GM21526 (cell line): Measurements from ENCODE around the gene CLEC11A.

Experiments used
- ATAC-seq: cut with Tn5 transposase; IDR thresholded peaks from one replicate; pipeline ENCODE4 v1.9.1; 2021; ENCODE audit warnings: moderate library complexity; ENCODE audit not compliant: unreplicated experiment, low FRiP score

The CLEC11A gene, protein sequence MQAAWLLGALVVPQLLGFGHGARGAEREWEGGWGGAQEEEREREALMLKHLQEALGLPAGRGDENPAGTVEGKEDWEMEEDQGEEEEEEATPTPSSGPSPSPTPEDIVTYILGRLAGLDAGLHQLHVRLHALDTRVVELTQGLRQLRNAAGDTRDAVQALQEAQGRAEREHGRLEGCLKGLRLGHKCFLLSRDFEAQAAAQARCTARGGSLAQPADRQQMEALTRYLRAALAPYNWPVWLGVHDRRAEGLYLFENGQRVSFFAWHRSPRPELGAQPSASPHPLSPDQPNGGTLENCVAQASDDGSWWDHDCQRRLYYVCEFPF

DNA sequence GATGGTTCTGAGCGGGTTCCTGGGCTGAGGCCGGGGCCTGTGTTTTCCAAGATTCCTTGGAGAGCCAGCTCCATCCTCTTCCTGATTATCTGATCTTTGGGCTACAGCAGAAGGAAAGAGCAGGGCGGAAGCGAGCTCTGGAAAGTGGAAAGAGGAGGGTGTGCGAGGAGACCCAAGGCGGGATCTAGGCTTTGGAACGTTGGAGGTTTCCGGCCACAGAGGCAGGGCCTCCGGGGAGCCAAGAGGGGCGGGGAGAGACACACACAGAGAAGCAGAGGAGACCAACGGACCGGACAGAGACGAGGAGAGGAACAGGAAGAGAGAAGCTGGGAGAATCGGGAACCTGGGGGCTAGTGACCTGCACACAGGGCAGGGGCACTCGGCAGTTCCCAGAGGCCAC, at the start of gene CLEC11A:
TSS of gene CLEC11A (plus strand) at position 296 of the 400 bp plus-strand sequence. CDS start 162 bp downstream, outside the sequence.
- no peak for ATAC-seq

DNA sequence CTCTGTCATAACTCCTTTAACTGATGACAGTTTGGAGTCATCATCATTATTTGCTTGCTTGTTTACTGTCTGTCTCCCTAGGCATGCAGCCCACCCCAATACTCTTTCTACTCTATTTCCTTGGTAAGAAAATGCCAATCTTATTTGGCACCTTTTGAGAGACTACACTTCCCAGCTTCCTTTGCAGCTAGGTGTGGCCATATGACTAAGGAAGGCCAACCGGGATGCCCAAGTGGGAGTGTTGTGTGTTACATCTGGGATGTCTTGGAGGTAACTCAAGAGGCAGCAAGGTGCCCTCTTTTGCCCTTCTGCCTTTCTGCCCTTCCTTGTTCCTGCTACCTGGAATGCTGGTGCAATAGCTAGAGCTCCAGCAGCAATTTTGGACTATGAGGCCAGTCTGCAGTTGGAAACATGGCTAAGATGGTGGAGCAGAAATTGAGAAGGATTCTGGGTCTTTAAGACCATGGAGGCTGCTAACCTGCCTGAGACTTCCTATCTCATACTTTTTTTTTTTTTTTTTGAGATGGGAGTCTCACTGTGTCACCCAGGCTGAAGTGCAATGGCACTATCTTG, 46.5 kb upstream of the CLEC11A start:
- ATAC-seq, result no peak

DNA sequence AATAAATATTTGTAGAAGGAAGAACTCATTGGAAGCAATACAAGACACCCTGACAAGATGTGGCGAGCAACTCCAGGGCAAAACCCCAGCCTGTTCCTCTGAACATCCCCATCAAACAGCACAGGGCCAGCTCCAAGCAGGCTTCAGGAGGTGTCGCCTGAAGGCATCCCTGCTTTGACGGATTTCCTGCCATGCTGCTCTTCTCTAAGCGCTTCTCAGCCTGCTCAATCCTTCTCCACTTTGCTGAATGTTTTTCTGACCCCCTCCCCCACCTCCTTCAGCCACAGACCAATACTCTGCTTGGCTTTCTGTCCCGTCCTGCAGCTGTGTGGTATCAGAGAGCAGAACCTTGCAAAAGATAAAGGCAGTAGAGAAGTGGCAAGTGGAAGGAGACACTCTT, 45.5 kb upstream of the CLEC11A start:
- ATAC-seq, result no peak

DNA sequence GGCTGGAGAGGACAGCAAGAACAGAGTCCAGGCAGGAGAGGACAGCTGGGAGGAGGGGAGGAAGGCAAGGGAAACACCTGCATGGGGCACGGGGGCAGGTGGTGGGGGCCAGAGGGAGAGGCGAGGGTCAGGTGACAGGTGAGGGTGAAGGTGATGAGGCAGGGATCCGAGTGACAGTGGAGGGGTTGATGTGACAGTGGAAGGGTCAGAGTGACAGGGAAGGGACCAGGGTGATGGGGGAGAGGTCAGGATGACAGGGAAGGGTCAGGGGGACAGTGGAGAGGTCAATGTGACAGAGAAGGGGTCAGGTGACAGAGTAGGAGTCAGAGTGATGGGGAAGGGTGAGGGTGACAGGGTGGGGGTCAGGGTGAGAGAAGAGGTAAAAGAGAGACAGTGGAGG, 44.8 kb upstream of the CLEC11A start:
- no peak for ATAC-seq

DNA sequence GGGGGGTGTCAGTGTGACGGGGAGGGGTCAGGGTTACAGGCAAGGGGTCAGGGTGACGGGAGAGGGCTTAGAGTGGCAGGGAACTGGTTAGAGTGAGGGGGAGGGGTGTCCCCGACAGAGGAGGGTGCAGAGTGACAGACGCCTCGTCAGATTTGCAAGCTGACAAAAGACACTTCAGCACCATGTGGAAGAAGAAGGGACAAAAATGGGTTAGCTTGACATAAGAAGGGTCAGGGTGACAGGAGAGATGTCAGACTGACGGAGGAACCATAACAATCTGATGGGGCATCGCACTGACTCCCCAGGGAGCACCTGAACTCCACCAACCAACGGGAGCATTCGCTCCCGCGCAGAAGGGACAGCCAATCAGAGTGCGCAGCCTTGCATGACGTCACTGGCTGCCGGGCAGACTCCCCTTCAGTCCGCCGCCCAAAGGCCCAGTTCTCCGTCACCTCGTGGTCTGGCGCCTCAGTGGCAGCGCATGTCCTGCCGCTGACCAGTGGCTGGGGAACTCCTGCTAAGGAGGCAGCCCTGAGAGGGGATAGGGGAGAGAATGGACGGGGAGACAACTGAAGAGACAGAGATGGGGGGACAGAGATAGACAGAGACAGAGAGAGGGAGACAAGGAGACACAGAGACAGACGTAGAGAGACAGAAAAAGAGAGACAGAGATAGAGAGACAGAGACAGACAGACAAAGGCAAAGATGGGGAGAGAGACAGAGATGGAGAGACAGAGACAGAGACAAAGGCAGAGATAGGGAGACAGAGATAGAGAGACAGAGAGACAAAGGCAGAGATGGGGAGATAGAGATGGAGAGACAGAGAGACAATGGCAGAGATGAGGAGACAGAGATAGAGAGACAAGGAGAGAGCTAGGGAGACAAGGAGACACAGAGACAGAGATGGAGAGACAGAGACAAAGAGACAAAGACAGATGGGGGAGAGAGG, 43.7 kb upstream of the CLEC11A start:
- no peak for ATAC-seq

DNA sequence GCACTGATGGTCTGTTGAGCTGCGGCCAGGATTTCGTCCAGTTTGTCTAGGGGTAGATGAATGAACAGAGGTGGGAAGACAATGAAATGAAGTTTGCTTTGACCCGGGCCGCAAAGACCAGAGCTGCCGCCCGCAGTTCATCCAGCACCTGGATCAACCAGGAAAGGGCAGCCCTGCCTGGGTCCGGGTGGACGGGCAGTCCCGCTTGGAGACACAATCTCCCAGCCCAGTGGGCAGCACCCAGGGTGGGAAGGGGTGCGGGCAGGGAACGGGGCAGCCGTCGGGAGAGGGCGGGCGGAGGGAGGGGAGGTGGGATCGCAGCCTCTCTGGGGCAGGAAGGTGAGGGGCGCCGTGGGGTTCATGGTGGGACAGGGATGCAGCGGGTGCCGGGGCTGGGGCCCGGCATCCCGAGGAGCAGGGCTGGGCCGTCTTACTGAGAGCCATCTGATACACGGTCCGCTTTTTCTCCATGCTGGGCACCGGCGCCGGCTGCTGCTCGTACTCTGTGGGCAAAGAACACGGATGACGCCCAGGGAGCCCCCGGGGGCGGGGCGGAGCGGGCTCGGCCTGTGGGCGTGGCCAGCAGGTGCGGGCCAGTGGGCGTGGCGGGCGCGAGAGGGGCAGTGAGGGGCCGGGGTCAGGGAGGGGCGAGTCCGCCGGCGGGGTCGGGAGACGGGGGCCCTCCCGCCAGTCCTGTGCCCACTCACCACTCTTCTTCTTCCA, 36.7 kb upstream of the CLEC11A start:
- no peak for ATAC-seq

DNA sequence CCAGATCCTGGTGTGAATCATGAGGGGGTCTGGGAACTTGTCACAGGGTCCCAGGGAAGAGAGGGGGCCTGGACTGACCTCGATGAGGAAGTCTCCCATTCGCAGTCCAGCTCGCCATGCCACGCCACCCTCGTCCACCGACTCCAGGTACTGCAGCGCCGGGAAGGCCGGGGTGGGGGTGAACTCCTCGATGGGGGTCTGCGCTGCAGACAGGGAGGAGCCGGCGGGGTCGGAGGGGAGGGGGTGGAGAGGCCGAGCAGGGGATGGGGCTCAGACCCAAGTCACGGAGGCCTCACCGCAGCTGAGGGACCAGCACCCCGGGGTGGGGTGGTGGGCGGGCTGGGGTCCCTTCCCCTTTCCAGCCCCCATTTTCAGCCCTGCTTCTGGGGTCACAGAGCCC, 34.4 kb upstream of the CLEC11A start:
- ATAC-seq, result no peak

DNA sequence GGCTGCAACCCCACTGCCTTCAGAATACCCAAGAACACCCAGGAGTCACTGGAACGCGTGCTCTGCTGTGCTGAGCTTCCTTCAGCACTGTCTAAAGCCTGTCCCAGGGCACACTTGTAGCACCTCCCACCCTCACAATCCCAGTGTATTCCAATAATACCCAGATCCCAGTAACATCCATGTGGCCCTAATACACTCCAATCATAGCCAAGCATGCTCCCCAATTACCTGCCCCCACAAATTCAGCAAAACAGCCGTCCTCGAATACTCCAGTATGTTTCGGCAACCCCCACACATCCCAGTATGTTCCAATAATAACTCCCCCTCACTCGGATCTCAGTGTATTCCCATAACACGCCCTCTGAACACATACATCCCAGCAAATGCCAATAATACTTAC, 32.7 kb upstream of the CLEC11A start:
- no peak for ATAC-seq

DNA sequence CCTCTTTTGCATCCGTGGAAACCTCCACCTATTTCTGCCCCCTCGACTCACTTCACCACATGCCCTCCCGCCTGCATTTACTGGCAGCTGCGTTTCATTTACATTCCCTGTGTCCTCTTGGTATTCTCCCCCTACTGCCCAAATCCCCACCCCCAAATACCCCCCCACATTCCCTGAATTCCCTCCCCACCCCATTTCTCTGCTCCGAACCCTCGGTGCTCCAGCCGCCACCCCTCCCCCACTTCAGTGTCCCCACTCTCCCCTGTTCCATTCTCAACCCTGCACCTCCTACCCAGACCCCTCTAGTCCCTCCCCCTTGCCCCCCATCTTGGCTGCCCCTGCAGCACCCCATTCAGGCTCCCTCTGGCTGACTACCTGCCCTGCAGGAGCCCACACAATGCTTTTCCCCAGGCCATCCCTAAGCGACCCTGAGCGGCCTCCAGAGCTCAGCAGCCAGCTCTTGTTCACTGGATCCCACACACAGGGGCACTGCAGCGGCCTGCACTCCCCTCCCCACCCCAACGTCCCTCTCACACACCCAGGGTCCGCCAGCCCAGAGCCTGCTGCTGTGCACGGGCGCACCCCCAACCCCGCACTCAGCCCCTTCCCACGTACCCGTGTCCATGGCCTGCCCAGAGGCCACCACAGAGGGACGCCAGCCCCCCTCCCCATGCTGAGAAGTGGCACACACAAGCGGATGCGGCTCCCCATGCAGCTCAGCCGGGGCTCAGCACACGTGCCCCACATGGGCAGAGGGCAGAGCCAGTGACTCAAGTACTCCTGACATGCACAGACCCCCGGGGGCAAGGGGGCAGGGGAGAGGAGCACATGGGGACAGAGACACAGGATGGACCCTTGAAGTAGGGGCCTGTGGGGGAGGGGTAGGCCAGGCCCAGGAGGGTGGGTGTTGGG, 29.8 kb upstream of the CLEC11A start:
- ATAC-seq, result no peak

DNA sequence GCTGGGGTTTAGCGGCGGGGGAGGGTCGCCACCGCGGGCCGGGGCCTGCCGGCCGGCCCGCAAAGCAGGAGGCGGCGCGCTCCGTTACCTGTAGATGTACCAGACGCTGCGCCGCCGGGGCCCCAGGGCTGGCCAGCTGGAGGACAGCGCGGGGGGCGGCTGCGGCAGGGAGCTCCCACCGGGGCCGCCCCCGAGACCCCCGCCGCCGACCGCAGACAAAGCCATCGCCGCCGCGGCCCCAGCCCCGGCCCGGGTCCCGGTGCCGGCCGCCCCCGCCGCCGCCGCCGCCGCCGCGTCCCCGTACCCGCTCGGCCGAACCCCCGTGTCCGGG, 28.4 kb upstream of the CLEC11A start:
- ATAC-seq, result no peak

DNA sequence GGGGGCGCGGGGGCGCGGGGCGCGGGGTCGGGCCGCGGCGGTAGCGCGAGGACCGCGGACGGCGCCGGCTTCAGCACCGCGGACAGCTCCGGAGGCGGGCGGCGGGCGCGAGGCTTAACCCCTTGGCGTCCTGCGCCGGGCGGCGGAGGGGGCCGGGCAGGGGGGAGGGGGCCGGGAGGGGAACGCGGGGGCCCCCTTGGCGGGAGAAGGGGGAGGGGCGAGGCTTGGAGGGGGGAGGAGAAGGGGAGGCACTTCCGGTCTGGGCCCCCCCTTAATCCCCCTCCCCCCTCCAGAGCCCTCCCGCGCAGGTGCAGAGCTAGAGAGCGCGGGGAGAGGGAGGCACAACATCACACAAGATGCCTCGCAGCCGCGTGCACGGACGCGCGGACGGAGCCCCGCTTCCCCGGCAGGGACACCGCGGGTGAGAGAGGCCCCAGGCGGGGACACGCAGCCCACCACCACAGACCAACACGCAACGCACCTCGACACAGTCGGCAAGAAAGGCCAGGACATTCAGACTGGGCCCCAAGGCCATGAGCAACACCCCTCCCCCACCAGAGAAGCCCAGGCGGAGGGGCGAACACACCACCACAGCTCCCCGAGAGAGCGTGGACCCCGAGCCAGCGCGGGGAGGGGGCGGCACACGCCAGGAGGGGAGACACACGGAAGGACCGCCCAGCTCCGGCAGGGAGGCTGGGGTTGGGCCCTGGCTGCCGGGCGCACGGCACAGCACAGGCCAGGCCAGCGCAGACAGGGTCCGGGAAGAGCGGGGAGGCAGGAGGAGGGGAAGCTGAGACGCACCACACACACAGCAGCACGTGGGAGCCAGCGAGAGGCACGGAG, 27.7 kb upstream of the CLEC11A start:
- no peak for ATAC-seq

DNA sequence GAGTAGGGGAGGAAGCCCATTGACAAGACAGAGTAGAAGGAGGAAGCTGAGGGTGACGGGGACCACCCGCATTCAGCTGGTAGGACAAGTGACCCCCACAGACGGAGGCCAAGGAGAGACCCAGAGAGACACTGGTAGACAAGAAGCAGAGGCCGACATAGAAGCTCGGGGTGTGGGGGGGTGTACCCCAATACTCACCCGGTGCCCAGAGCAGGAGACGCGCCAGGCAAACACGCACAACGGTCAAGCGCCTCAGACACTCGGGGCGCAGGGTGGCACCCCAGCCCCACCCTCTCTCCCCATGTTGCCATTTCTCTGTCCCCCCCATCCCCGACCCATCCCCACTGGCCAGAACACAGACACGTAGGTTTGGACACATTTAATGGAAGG, 27.1 kb upstream of the CLEC11A start:
- ATAC-seq, result no peak

DNA sequence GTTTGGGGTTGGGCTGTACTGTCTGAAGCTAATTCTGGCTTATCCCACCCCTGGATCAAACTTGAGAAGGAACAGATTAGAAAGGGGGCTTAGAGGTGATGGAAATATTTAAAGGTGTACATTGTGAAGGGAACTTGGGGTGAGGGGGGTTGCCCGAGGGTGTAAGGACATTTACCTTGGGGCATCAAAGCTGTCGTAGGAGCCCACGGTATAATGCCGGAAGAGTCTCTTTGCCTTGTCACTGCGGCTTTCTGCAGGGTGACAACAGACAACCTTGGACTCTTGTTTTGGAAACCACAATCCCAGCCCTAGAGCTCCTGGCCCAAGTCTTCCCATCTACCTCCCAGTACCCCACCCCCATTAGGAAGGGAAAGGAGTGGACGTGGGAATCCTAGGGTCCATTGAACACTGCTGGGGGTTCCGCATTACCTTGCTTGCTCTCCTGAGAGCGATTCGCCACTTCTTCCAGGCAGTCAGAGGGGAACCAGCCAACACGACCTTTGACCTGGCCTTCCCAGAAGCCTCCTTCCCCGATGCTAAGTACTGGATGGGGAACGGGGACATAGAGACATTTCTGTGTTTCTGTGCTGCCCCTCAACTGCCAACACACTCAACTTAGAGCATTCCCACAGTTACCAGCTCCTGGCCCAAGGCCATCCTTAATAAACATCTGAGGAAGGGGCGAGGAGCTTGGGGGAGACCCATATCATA, 25.6 kb upstream of the CLEC11A start:
- no peak for ATAC-seq

DNA sequence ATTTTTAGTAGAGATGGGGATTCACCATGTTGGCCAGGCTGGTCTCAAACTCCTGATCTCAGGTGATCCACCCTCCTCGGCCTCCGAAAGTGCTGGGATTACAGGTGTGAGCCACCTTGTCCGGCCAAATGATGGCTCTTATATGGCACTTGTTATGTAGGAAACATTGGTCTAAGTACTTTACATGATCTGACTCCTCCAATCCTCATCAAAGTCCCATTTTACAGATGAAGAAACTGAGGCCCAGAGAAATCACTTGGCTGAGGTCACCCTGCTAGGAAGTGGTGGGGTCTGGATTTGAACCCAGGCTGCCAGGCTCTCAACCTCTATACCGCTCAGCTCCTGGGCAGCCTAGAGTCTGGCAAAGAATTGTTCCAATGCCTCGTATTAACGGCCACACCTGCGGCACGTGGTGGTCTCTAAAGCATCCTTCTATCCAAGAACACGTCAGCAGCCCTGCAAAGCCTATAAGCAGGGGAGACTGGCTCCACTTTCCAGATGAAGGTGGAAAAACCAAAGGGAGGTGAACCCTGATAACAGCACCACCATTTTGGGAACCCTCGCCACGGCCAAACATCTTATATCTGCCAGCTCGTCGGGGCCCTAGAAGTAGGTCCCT, 21.7 kb upstream of the CLEC11A start:
- ATAC-seq, result no peak

DNA sequence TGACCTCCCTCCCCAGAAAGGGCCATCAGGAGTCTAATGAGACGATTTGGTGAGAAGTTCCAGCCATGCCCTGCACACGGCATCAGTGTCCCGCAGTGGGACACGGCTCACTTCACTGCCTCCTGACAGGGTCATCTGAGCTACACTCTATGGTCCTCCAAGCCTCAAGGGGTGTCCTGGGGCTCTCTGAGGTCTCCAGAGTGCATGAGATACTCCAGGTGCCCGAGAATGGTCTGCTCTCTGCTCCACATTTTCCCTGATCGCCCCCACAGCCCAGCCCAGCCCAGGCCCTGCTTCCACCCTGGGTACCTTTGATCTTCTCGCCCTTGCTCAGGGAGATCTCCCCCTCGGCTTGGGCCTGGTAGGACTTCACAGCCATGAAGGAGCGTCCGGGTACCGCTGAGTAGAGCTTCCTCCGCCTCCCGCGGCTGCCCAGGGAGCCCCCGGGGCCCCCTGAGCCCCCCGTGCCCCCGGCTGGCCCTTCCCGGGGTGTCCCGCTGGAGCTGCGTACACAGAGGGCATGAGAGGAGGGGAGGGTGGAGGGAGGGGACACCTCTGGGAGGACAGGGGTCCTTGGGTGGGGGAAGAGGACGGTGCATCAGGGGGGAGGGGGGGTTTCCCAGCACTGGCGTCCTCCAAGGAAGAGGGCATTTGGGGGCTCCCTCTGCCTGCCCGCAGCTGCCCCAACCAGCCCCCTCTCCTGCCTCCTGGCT, 20.9 kb upstream of the CLEC11A start:
- ATAC-seq, result no peak

DNA sequence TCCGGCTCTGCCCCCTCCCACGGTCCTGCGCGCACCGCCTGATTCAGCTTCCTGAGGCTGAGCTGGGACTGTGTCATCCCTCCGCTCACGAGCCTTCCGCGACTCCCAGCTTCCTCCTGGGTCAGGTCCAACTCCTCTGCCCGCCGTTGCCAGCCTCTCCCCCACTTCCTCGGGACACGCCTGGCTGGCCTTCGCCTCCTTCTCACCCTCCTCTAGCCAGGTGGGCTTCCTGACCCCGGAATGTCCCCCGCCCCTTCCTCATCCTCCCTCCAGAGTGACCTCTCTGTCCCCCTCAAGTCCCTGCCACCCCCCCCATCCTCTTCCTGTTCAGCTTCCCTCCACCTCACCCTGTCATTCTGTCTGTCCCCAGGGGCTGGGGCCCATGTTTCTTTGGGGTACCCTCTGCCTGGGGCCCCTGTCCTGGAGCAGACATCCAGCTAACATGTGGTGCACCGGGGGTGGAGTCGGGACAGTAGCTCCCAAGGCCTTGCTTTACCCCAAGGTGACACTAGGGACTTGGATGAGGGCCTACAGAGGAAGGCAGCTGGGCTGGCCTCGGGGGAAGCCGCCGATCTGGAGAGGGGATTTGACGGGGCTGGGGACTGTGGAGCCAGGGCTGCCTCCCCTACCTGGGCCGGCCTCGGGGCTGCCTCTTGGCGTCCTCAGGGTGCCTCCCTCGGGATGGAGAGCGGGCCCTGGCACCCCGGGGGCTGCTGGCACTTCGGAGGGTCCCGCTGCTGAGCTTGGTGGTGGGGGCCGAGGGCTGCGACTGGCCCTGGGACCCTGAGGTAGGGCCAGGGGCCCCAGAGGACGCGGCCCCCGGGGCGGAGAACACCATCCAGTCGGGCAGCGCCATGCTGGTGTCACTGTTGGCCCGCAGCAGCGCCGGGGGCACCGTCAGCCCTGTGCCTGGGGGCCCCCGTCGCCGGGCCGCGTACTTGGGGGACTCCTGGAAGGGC, 20.0 kb upstream of the CLEC11A start:
- ATAC-seq, result no peak
